ENCODE data around the gene LRTM2. TPM values are rescaled to one million over a fixed set of nuclear protein-coding genes. Genes with fewer than 3 reads are reported as not detected.

LRTM2 gene
- total RNA-seq, 1 experiment from 2014 or later, result not detected

GRCh38 chr12:1826401-1826800 lies 6.0 kb downstream of the LRTM2 start:
- no peaks in the 10 kb centered on the region for H3K36me3 ChIP-seq (ENCODE audit: control insufficient read depth, insufficient read depth, low read length)
- Mint-ChIP-seq H3K27me3 (ENCODE audit: insufficient read depth, unreplicated experiment) (peaks cover 11% of the 10 kb centered on the region), H3K36me3 (ENCODE audit: insufficient read depth, unreplicated experiment) (peaks cover 8% of the 10 kb centered on the region), H3K27ac (ENCODE audit: unreplicated experiment) (no peak overlapping the region), H3K9me3 (ENCODE audit: unreplicated experiment) (no peaks in the 10 kb centered on the region), H3K4me1 (ENCODE audit: low read depth, unreplicated experiment) (peaks cover 8% of the 10 kb centered on the region), H3K4me3 (ENCODE audit: unreplicated experiment) (no peak overlapping the region)
- peaks cover 6% of the 10 kb centered on the region for H3K4me1 ChIP-seq
- no peak for TF ChIP-seq CTCF (IDR thresholded peaks at IDR 0.05; ENCODE audit: insufficient read depth in 1 of 2, low read depth in 1 of 2, low read length in 1 of 2, severe bottlenecking in 1 of 2, unreplicated experiment in 1 of 2)
- BruUV-seq (replicated peaks), result no TSS peak
- DNase-seq, result no peak
- no peaks in the 10 kb centered on the region for H3K27me3 ChIP-seq (replicated peaks; ENCODE audit: control insufficient read depth, insufficient read depth, low read length)
- ChIA-PET POLR2A (no interaction called here), CTCF (no interaction called here)
- H3K9me3 ChIP-seq, result no peaks in the 10 kb centered on the region
- no peak overlapping the region for H3K4me3 ChIP-seq (ENCODE audit: low read depth, low read length)
- intact Hi-C loops (cut with micrococcal nuclease; ENCODE audit: unreplicated experiment), result no loop called here

GRCh38 chr12:1826867-1827705 lies 6.7 kb downstream of the LRTM2 start:
- peaks cover 6% of the 10 kb centered on the region for H3K4me1 ChIP-seq
- Mint-ChIP-seq H3K27me3 (ENCODE audit: insufficient read depth, unreplicated experiment) (peaks cover 16% of the 10 kb centered on the region), H3K4me1 (ENCODE audit: low read depth, unreplicated experiment) (peaks cover 8% of the 10 kb centered on the region), H3K4me3 (ENCODE audit: unreplicated experiment) (no peak overlapping the region), H3K36me3 (ENCODE audit: insufficient read depth, unreplicated experiment) (peaks cover 8% of the 10 kb centered on the region), H3K9me3 (ENCODE audit: unreplicated experiment) (no peaks in the 10 kb centered on the region), H3K27ac (ENCODE audit: unreplicated experiment) (no peak overlapping the region)
- intact Hi-C loops (cut with micrococcal nuclease; ENCODE audit: unreplicated experiment), result no loop called here
- H3K9me3 ChIP-seq, result no peaks in the 10 kb centered on the region
- BruUV-seq (replicated peaks), result no TSS peak
- POLR2A ChIA-PET, result no interaction called here
- H3K27me3 ChIP-seq (replicated peaks; ENCODE audit: control insufficient read depth, insufficient read depth, low read length), result no peaks in the 10 kb centered on the region
- no peaks in the 10 kb centered on the region for H3K36me3 ChIP-seq (ENCODE audit: control insufficient read depth, insufficient read depth, low read length)
- no peak overlapping the region for H3K4me3 ChIP-seq (ENCODE audit: low read depth, low read length)
- CTCF ChIA-PET, result interaction anchor here (0.6 kb wide), 1 partner anchor 113 kb away, joined by 3 read pairs; no protein-coding TSS in a partner anchor
- DNase-seq, result no peak
- TF ChIP-seq CTCF (IDR thresholded peaks at IDR 0.05; ENCODE audit: insufficient read depth in 1 of 2, low read depth in 1 of 2, low read length in 1 of 2, severe bottlenecking in 1 of 2, unreplicated experiment in 1 of 2), result no peak

- TF ChIP-seq CTCF (IDR thresholded peaks at IDR 0.05; ENCODE audit: insufficient read depth in 1 of 2, low read depth in 1 of 2, low read length in 1 of 2, severe bottlenecking in 1 of 2, unreplicated experiment in 1 of 2), result no peak
- BruUV-seq (replicated peaks), result no TSS peak
- no peak for DNase-seq
Measured at GRCh38 chr12:1827826-1828805, 7.8 kb downstream of the LRTM2 start.

More at GRCh38 chr12:1827826-1828805, 7.8 kb downstream of the LRTM2 start:
- intact Hi-C loops (cut with micrococcal nuclease; ENCODE audit: unreplicated experiment), result no loop called here
- Mint-ChIP-seq H3K27ac (ENCODE audit: unreplicated experiment) (no peak overlapping the region), H3K4me3 (ENCODE audit: unreplicated experiment) (no peak overlapping the region), H3K27me3 (ENCODE audit: insufficient read depth, unreplicated experiment) (peaks cover 17% of the 10 kb centered on the region), H3K9me3 (ENCODE audit: unreplicated experiment) (no peaks in the 10 kb centered on the region), H3K4me1 (ENCODE audit: low read depth, unreplicated experiment) (peaks cover 8% of the 10 kb centered on the region), H3K36me3 (ENCODE audit: insufficient read depth, unreplicated experiment) (peaks cover 8% of the 10 kb centered on the region)
- POLR2A ChIA-PET, result no interaction called here
- no peak overlapping the region for H3K4me3 ChIP-seq (ENCODE audit: low read depth, low read length)
- CTCF ChIA-PET, result interaction anchor here (0.6 to 1.0 kb wide), 2 partner anchors 112 kb away, joined by 3 to 4 read pairs; no protein-coding TSS in a partner anchor
- H3K27me3 ChIP-seq (replicated peaks; ENCODE audit: control insufficient read depth, insufficient read depth, low read length), result no peaks in the 10 kb centered on the region
- H3K4me1 ChIP-seq, result peaks cover 6% of the 10 kb centered on the region
- H3K9me3 ChIP-seq, result no peaks in the 10 kb centered on the region
- H3K36me3 ChIP-seq (ENCODE audit: control insufficient read depth, insufficient read depth, low read length), result no peaks in the 10 kb centered on the region
